ENCODE data around the gene WDR54.
"Not testable (repeated sequence)": the region's sequence is repeated elsewhere in the genome, so short reads cannot be mapped to it uniquely, and the experiment has no call there.

The WDR54 gene

GRCh38 chr2:74430502-74430901 is 9.0 kb downstream of the WDR54 start:
- DNase-seq, result no peak

GRCh38 chr2:74436111-74436805 is 14.7 kb downstream of the WDR54 start:
- DNase-seq, result no peak

- DNase-seq, result no peak
Measured at GRCh38 chr2:74436848-74437695, 15.5 kb downstream of the WDR54 start.

GRCh38 chr2:74438248-74438647 is 16.7 kb downstream of the WDR54 start:
- DNase-seq, result no peak

- no peak for DNase-seq
Measured at GRCh38 chr2:74439373-74439772, 17.8 kb downstream of the WDR54 start.

GRCh38 chr2:74439803-74440377 is 18.4 kb downstream of the WDR54 start:
- no peak for DNase-seq

- DNase-seq, result peak; percentile 47
Measured at GRCh38 chr2:74440378-74441169, 19.0 kb downstream of the WDR54 start.

- DNase-seq, result no peak
Measured at GRCh38 chr2:74441170-74441689, 19.7 kb downstream of the WDR54 start.

GRCh38 chr2:74441690-74442482 is 20.4 kb downstream of the WDR54 start, which contains the start of gene RTKN:
Gene RTKN (minus strand): TSS chr2:74441937. CDS start chr2:74441816, 121 bp downstream.
- peak; percentile 49 for DNase-seq

- not testable (repeated sequence) for DNase-seq
Measured at GRCh38 chr2:74442483-74443297, 21.2 kb downstream of the WDR54 start.

GRCh38 chr2:74444498-74445318 is 23.2 kb downstream of the WDR54 start:
- DNase-seq, result no peak

- no peak for DNase-seq
Measured at GRCh38 chr2:74447230-74447999, 25.9 kb downstream of the WDR54 start.

- no peak for DNase-seq
Measured at GRCh38 chr2:74448771-74449170, 27.2 kb downstream of the WDR54 start.

- DNase-seq, result no peak
Measured at GRCh38 chr2:74450570-74451190, 29.1 kb downstream of the WDR54 start.

GRCh38 chr2:74454654-74455511 is 33.4 kb downstream of the WDR54 start, which contains the start of gene INO80B:
Gene INO80B (plus strand): TSS chr2:74455087. CDS start chr2:74455117, 30 bp downstream.
- peak; percentile 99 for DNase-seq

- no peak for DNase-seq
Measured at GRCh38 chr2:74457129-74457548, 35.6 kb downstream of the WDR54 start.

GRCh38 chr2:74457549-74458131 is 36.1 kb downstream of the WDR54 start:
- DNase-seq, result peak; percentile 87

All from activated T-cell treated with anti-CD3 and anti-CD28 coated beads, Interleukin-2, amount 50 U/mL, for 1 hour (primary cell).